NT2/D1 (cell line): Measurements from ENCODE around the gene PARP16.

Experiments
- SUZ12 ChIP-seq: IDR thresholded peaks from 2 replicates; pipeline ENCODE4 v1.6.1; 2011; ENCODE audit not compliant: insufficient read length, insufficient read depth; ENCODE audit errors: extremely low read depth
- YY1 ChIP-seq: IDR thresholded peaks from 2 replicates; pipeline ENCODE4 v1.6.1; 2011; ENCODE audit not compliant: insufficient read length, insufficient read depth

- TF ChIP-seq YY1 (no peak), SUZ12 (no peak)
Measured at GRCh38 chr15:65326117-65326526, 39.4 kb upstream of the PARP16 start.
